IMR-90 (cell line): ENCODE data around the gene CEACAM6. TPM values are rescaled to one million over a fixed set of nuclear protein-coding genes. Genes with fewer than 3 reads are reported as not detected.

Experiments used
- ATAC-seq: fragments of 200-7000 bp; cut with Tn5 transposase; 2 replicates; pipeline ENCODE4 v1.9.1; 2020; ENCODE audit warnings: low read depth, mild to moderate bottlenecking, moderate library complexity
- BruUV-seq: library from RNA; stranded (reverse); fragments of 400-500 nt; replicated peaks from 2 replicates; lab custom pipeline; 2021; lab: Mats Ljungman, UMichigan
- CTCF ChIA-PET: fragments of 300-600 bp; formaldehyde crosslinking; extraction: SDS; loops from one replicate; lab custom pipeline; 2021; ENCODE audit warnings: antibody characterized with exemption; lab: Yijun Ruan, JAX
- POLR2A ChIA-PET: fragments of 300-600 bp; sonication (Branson Sonifier 250); formaldehyde crosslinking; loops from one replicate; lab custom pipeline; 2022; ENCODE audit warnings: antibody characterized with exemption; ENCODE audit not compliant: unreplicated experiment; lab: Charles Lee
- DNase-seq: peaks from one replicate; pipeline ENCODE4 v3.0.0; 2013
- H2AFZ ChIP-seq: replicated peaks from 2 replicates; pipeline ENCODE3; 2013; ENCODE audit warnings: low read length, mild to moderate bottlenecking; ENCODE audit not compliant: poor library complexity
- H2AK5ac ChIP-seq: 2 replicates; pipeline ENCODE4 v1.6.1; 2013; ENCODE audit warnings: low read depth, low read length, inconsistent platforms
- H2AK9ac ChIP-seq: replicated peaks from 2 replicates; pipeline ENCODE3; 2013; ENCODE audit warnings: mild to moderate bottlenecking, low read depth, low read length, moderate library complexity; ENCODE audit not compliant: poor library complexity
- H2BK120ac ChIP-seq: 2 replicates; pipeline ENCODE4 v1.6.1; 2013; ENCODE audit warnings: low read depth, low read length, inconsistent platforms
- H2BK15ac ChIP-seq: 3 replicates; pipeline ENCODE4 v1.6.1; 2013; ENCODE audit warnings: low read depth, low read length, inconsistent platforms
- H2BK20ac ChIP-seq: 2 replicates; pipeline ENCODE4 v1.6.1; 2013; ENCODE audit warnings: low read depth, mild to moderate bottlenecking, inconsistent platforms, low read length, moderate library complexity
- H2BK5ac ChIP-seq: 2 replicates; pipeline ENCODE4 v1.6.1; 2013; ENCODE audit warnings: mild to moderate bottlenecking, low read depth, low read length, inconsistent platforms; ENCODE audit not compliant: poor library complexity, severe bottlenecking
- H3K14ac ChIP-seq: replicated peaks from 2 replicates; pipeline ENCODE4 v1.6.1; 2013; ENCODE audit warnings: low read depth, low read length, inconsistent platforms
- H3K18ac ChIP-seq: 2 replicates; pipeline ENCODE4 v1.6.1; 2013; ENCODE audit warnings: low read depth, low read length, control low read depth
- H3K23ac ChIP-seq: 2 replicates; pipeline ENCODE4 v1.6.1; 2013; ENCODE audit warnings: low read depth, low read length, inconsistent platforms
- H3K27ac ChIP-seq: 2 replicates; pipeline ENCODE4 v1.5.1; 2013; ENCODE audit warnings: mild to moderate bottlenecking, control low read depth, low read length; ENCODE audit not compliant: insufficient read depth
- H3K27me3 ChIP-seq: 2 replicates; pipeline ENCODE4 v1.6.1; 2013; ENCODE audit warnings: low read length; ENCODE audit not compliant: control insufficient read depth, insufficient read depth
- H3K36me3 ChIP-seq: 2 replicates; pipeline ENCODE4 v1.6.1; 2013; ENCODE audit warnings: low read length, mixed read lengths; ENCODE audit not compliant: control insufficient read depth, insufficient read depth
- H3K4ac ChIP-seq: 2 replicates; pipeline ENCODE4 v1.6.1; 2013; ENCODE audit warnings: low read depth, low read length, inconsistent platforms
- H3K4me1 ChIP-seq: 2 replicates; pipeline ENCODE4 v1.6.1; 2013; ENCODE audit warnings: low read length, mixed read lengths; ENCODE audit not compliant: control insufficient read depth, insufficient read depth
- H3K4me2 ChIP-seq: 2 replicates; pipeline ENCODE4 v1.6.1; 2013; ENCODE audit warnings: low read depth, mild to moderate bottlenecking, control low read depth, low read length, moderate library complexity
- H3K4me3 ChIP-seq: 2 replicates; pipeline ENCODE4 v1.5.1; 2013; ENCODE audit warnings: low read depth, mild to moderate bottlenecking, control low read depth, low read length, moderate library complexity; ENCODE audit not compliant: insufficient read depth
- H3K56ac ChIP-seq: 2 replicates; pipeline ENCODE4 v1.6.1; 2013; ENCODE audit warnings: low read length, inconsistent platforms; ENCODE audit not compliant: insufficient read depth; ENCODE audit errors: extremely low read depth
- H3K79me1 ChIP-seq, 2 experiments: 2 replicates each; pipeline ENCODE4 v1.6.1; 2013; ENCODE audit warnings: low read length in 2 of 2, inconsistent platforms in 1 of 2, low read depth in 1 of 2
- H3K9ac ChIP-seq: 2 replicates; pipeline ENCODE4 v1.6.1; 2013; ENCODE audit warnings: low read depth, low read length, control low read depth
- H3K9me1 ChIP-seq: 2 replicates; pipeline ENCODE4 v1.6.1; 2013; ENCODE audit warnings: low read length, inconsistent platforms; ENCODE audit not compliant: insufficient read depth
- H3K9me3 ChIP-seq: 2 replicates; pipeline ENCODE4 v1.6.1; 2013; ENCODE audit warnings: low read length; ENCODE audit not compliant: control insufficient read depth, insufficient read depth
- H4K20me1 ChIP-seq: 2 replicates; pipeline ENCODE4 v1.6.1; 2013; ENCODE audit warnings: low read length, inconsistent platforms; ENCODE audit not compliant: insufficient read depth
- H4K5ac ChIP-seq: 2 replicates; pipeline ENCODE4 v1.6.1; 2013; ENCODE audit warnings: mild to moderate bottlenecking, low read depth, low read length, control low read depth
- H4K8ac ChIP-seq, 2 experiments: 2 replicates each; pipeline ENCODE4 v1.6.1; 2013; ENCODE audit warnings: low read depth in 2 of 2, low read length in 2 of 2, control low read depth in 1 of 2, inconsistent platforms in 1 of 2
- H4K91ac ChIP-seq: 2 replicates; pipeline ENCODE4 v1.6.1; 2013; ENCODE audit warnings: low read depth, low read length, inconsistent platforms; ENCODE audit not compliant: insufficient read depth
- BHLHE40 ChIP-seq: fragments of 150-350 bp; IDR thresholded peaks from 2 replicates; pipeline ENCODE4 v1.6.1; 2016; ENCODE audit warnings: mild to moderate bottlenecking, low read depth, low read length
- CHD1 ChIP-seq: IDR thresholded peaks from 2 replicates; pipeline ENCODE4 v1.6.1; 2012; ENCODE audit warnings: low read depth, low read length, improper control_type of control experiment
- POLR2A ChIP-seq: IDR thresholded peaks from 2 replicates; pipeline ENCODE4 v1.6.1; 2012; ENCODE audit warnings: mild to moderate bottlenecking, low read depth, low read length
- SMC3 ChIP-seq: fragments of 150-350 bp; IDR thresholded peaks from 2 replicates; pipeline ENCODE4 v1.6.1; 2016; ENCODE audit warnings: low read depth, mild to moderate bottlenecking, antibody characterized with exemption, low read length, moderate library complexity
- WGBS, 2 experiments: methylation state at CpG; one replicate each; pipeline versions ENCODE4 v1.1.5 to v1.1.7; 2013; ENCODE audit warnings: missing lambda C conversion rate in 2 of 2; ENCODE audit not compliant: insufficient read length in 1 of 2; ENCODE audit errors: extremely low coverage in 2 of 2; 5-methylcytosine and 5-hydroxymethylcytosine counted together
- dilution Hi-C: fragments of 300-500 bp; cut with HindIII; formaldehyde crosslinking; loops from one replicate; pipeline ENCODE4 v1.14.3; 2018; ENCODE audit warnings: low sequenced_read_pairs; ENCODE audit not compliant: unreplicated experiment
- in situ Hi-C: fragments of 300-500 bp; cut with MboI; formaldehyde crosslinking; loops from 3 replicates; pipeline ENCODE4 v1.14.3; 2019; ENCODE audit warnings: low sequenced_read_pairs, inconsistent platforms, mixed read lengths
- intact Hi-C: fragments of 100-400 bp; cut with micrococcal nuclease; formaldehyde crosslinking; loops from 2 replicates; pipeline ENCODE4 v1.10.0; 2022
- polyA plus RNA-seq, 3 experiments: library from polyadenylated mRNA; depleted of rRNA; stranded (reverse); fragments of >200 nt; gene quantifications; 2 replicates each; pipeline ENCODE4 v1.2.3, GENCODE V29; 2012; ENCODE audit warnings: low replicate concordance in 1 of 3
- total RNA-seq: library from RNA; depleted of rRNA; stranded (reverse); fragments of >200 nt; gene quantifications from 2 replicates; pipeline ENCODE4 v1.2.3, GENCODE V29; 2012
- TF ChIP-seq, protein P1 (sequence below): fragments of 150-350 bp; IDR thresholded peaks from 2 replicates; pipeline ENCODE4 v1.6.1; 2017; ENCODE audit warnings: mild to moderate bottlenecking, antibody characterized with exemption, low read length, low read depth

Gene CEACAM6
- total and polyA plus RNA-seq, 2 of the 4 experiments (the other 2 are of a cell fraction), result not detected

GRCh38 chr19:41707502-41707812 lies 47.9 kb upstream of the CEACAM6 start:
- no peak overlapping the region for H3K56ac ChIP-seq
- no peaks in the 10 kb centered on the region for H4K20me1 ChIP-seq
- no peak overlapping the region for H3K18ac ChIP-seq
- no peak overlapping the region for H4K5ac ChIP-seq
- no TSS peak for BruUV-seq
- no peak overlapping the region for H3K14ac ChIP-seq
- TF ChIP-seq, protein P1, sequence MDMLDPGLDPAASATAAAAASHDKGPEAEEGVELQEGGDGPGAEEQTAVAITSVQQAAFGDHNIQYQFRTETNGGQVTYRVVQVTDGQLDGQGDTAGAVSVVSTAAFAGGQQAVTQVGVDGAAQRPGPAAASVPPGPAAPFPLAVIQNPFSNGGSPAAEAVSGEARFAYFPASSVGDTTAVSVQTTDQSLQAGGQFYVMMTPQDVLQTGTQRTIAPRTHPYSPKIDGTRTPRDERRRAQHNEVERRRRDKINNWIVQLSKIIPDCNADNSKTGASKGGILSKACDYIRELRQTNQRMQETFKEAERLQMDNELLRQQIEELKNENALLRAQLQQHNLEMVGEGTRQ, result no peak
- TF ChIP-seq CHD1, result no peak
- no peak for TF ChIP-seq BHLHE40
- no peak for TF ChIP-seq SMC3
- TF ChIP-seq POLR2A, result no peak
- no peak overlapping the region for H3K27ac ChIP-seq
- ATAC-seq (no peak), DNase-seq (no peak)
- dilution Hi-C loops (no loop called here), intact Hi-C loops (no loop called here), in situ Hi-C loops (no loop called here)
- no peak overlapping the region for H4K8ac ChIP-seq
- H3K27me3 ChIP-seq, result no peaks in the 10 kb centered on the region; the same call in 1 of the 2 replicates
- CTCF ChIA-PET, result interaction anchor here (1.1 kb wide), 1 partner anchor 9 kb away, joined by 4 read pairs; no protein-coding TSS in a partner anchor
- no peak overlapping the region for H2BK5ac ChIP-seq
- H3K9me1 ChIP-seq, result no peaks in the 10 kb centered on the region
- no peak overlapping the region for H3K4me3 ChIP-seq
- POLR2A ChIA-PET, result no interaction called here
- no peak overlapping the region for H3K4ac ChIP-seq
- no peak overlapping the region for H2AFZ ChIP-seq
- no peaks in the 10 kb centered on the region for H3K9me3 ChIP-seq
- H3K79me1 ChIP-seq, result no peaks in the 10 kb centered on the region
- no peak overlapping the region for H2BK15ac ChIP-seq
- no peak overlapping the region for H4K91ac ChIP-seq
- H3K4me2 ChIP-seq, result no peak overlapping the region
- H3K9ac ChIP-seq, result no peak overlapping the region
- no peak overlapping the region for H2AK5ac ChIP-seq
- no peaks in the 10 kb centered on the region for H3K4me1 ChIP-seq
- no peak overlapping the region for H2AK9ac ChIP-seq
- no peak overlapping the region for H2BK120ac ChIP-seq
- no peak overlapping the region for H3K23ac ChIP-seq
- WGBS, 2 experiments, result 30% methylated on average over 2 of the region's 5 CpGs; no CpG with 5 or more reads in 1 of the 2 experiments
- no peak overlapping the region for H2BK20ac ChIP-seq
- H3K36me3 ChIP-seq, result no peaks in the 10 kb centered on the region
